Measurements from ENCODE around the gene RDX. TPM values are rescaled to one million over a fixed set of nuclear protein-coding genes. Genes with fewer than 3 reads are reported as not detected.
A peak's percentile ranks its signal among the peaks of the same experiment; 100 is the strongest.

RDX gene
- polyA plus RNA-seq, 1 donor from 2014 or later = 19.6 TPM

- H3K27me3 Mint-ChIP-seq = no peaks in the 10 kb centered on the region
- peaks cover 0 to 5% (median 4%) of the 10 kb centered on the region in 3 donors for H3K4me1 Mint-ChIP-seq
- no peak overlapping the region for H3K4me3 Mint-ChIP-seq
- H3K36me3 Mint-ChIP-seq = peaks cover 9% of the 10 kb centered on the region
- H3K27ac Mint-ChIP-seq = no peak overlapping the region
- H3K9me3 Mint-ChIP-seq = no peaks in the 10 kb centered on the region
These were observed 26.4 kb downstream of the RDX start for GRCh38 chr11:110269996-110270395.

GRCh38 chr11:110268441-110268840, 28.0 kb downstream of the RDX start:
- Mint-ChIP-seq H3K36me3 (peaks cover 6% of the 10 kb centered on the region), H3K27ac (no peak overlapping the region), H3K9me3 (no peaks in the 10 kb centered on the region), H3K4me1 (peaks cover 0 to 4% (median 4%) of the 10 kb centered on the region in 3 donors), H3K4me3 (no peak overlapping the region), H3K27me3 (no peaks in the 10 kb centered on the region)

GRCh38 chr11:110262072-110262403, 34.4 kb downstream of the RDX start:
- H3K4me1 Mint-ChIP-seq = no peaks in the 10 kb centered on the region
- peaks cover 9% of the 10 kb centered on the region for H3K36me3 Mint-ChIP-seq
- no peaks in the 10 kb centered on the region for H3K27me3 Mint-ChIP-seq
- H3K4me3 Mint-ChIP-seq = no peak overlapping the region
- H3K27ac Mint-ChIP-seq = no peak overlapping the region
- no peaks in the 10 kb centered on the region for H3K9me3 Mint-ChIP-seq

GRCh38 chr11:110261195-110262071, 35.0 kb downstream of the RDX start:
- no peak overlapping the region for H3K4me3 Mint-ChIP-seq
- no peak overlapping the region for H3K27ac Mint-ChIP-seq
- H3K27me3 Mint-ChIP-seq = no peaks in the 10 kb centered on the region
- H3K36me3 Mint-ChIP-seq = peaks cover 9% of the 10 kb centered on the region
- no peaks in the 10 kb centered on the region for H3K4me1 Mint-ChIP-seq
- no peaks in the 10 kb centered on the region for H3K9me3 Mint-ChIP-seq

GRCh38 chr11:110253525-110253924, 42.9 kb downstream of the RDX start:
- peaks cover 4% of the 10 kb centered on the region for H3K36me3 Mint-ChIP-seq
- no peaks in the 10 kb centered on the region for H3K27me3 Mint-ChIP-seq
- no peaks in the 10 kb centered on the region for H3K9me3 Mint-ChIP-seq
- H3K27ac Mint-ChIP-seq = no peak overlapping the region
- no peak overlapping the region for H3K4me3 Mint-ChIP-seq
- peaks cover 0 to 3% (median 0%) of the 10 kb centered on the region in 3 donors for H3K4me1 Mint-ChIP-seq

GRCh38 chr11:110251836-110252235, 44.6 kb downstream of the RDX start:
- Mint-ChIP-seq H3K36me3 (peaks cover 8% of the 10 kb centered on the region), H3K9me3 (no peaks in the 10 kb centered on the region), H3K4me1 (peaks cover 0 to 3% (median 0%) of the 10 kb centered on the region in 3 donors), H3K27me3 (no peaks in the 10 kb centered on the region), H3K27ac (peak overlapping the region in 1 of 3 donors; percentile 5), H3K4me3 (no peak overlapping the region)

GRCh38 chr11:110250168-110250567, 46.2 kb downstream of the RDX start:
- Mint-ChIP-seq H3K27me3 (no peaks in the 10 kb centered on the region), H3K4me1 (peaks cover 0 to 3% (median 0%) of the 10 kb centered on the region in 3 donors), H3K4me3 (no peak overlapping the region), H3K36me3 (peaks cover 8% of the 10 kb centered on the region), H3K27ac (peak overlapping the region in 1 of 3 donors; percentile 14), H3K9me3 (no peaks in the 10 kb centered on the region)

GRCh38 chr11:110249766-110250165, 46.6 kb downstream of the RDX start:
- Mint-ChIP-seq H3K4me1 (peaks cover 0 to 3% (median 0%) of the 10 kb centered on the region in 3 donors), H3K36me3 (peaks cover 8% of the 10 kb centered on the region)

GRCh38 chr11:110249066-110249465, 47.3 kb downstream of the RDX start:
- peak overlapping the region in 1 of 3 donors; percentile 58 for H3K27ac Mint-ChIP-seq
- H3K4me1 Mint-ChIP-seq = peaks cover 0 to 3% (median 0%) of the 10 kb centered on the region in 3 donors
- no peaks in the 10 kb centered on the region for H3K27me3 Mint-ChIP-seq
- no peak overlapping the region for H3K4me3 Mint-ChIP-seq
- no peaks in the 10 kb centered on the region for H3K9me3 Mint-ChIP-seq
- H3K36me3 Mint-ChIP-seq = peaks cover 8% of the 10 kb centered on the region

More at GRCh38 chr11:110249766-110250165, 46.6 kb downstream of the RDX start:
- Mint-ChIP-seq H3K27me3 (no peaks in the 10 kb centered on the region), H3K4me3 (no peak overlapping the region), H3K9me3 (no peaks in the 10 kb centered on the region), H3K27ac (peak overlapping the region in 1 of 3 donors; percentile 14)

- no peaks in the 10 kb centered on the region for H3K4me1 Mint-ChIP-seq
- H3K9me3 Mint-ChIP-seq = no peaks in the 10 kb centered on the region
- H3K4me3 Mint-ChIP-seq = no peak overlapping the region
- no peaks in the 10 kb centered on the region for H3K27me3 Mint-ChIP-seq
- H3K27ac Mint-ChIP-seq = no peak overlapping the region
- peaks cover 20% of the 10 kb centered on the region for H3K36me3 Mint-ChIP-seq
These were observed 52.6 kb downstream of the RDX start for GRCh38 chr11:110243791-110244190.

GRCh38 chr11:110242746-110243145, 53.7 kb downstream of the RDX start:
- no peaks in the 10 kb centered on the region for H3K9me3 Mint-ChIP-seq
- no peaks in the 10 kb centered on the region for H3K4me1 Mint-ChIP-seq
- no peak overlapping the region for H3K4me3 Mint-ChIP-seq
- no peak overlapping the region for H3K27ac Mint-ChIP-seq
- peaks cover 20% of the 10 kb centered on the region for H3K36me3 Mint-ChIP-seq
- no peaks in the 10 kb centered on the region for H3K27me3 Mint-ChIP-seq

GRCh38 chr11:110242188-110242587, 54.2 kb downstream of the RDX start:
- Mint-ChIP-seq H3K27ac (no peak overlapping the region), H3K36me3 (peaks cover 22% of the 10 kb centered on the region), H3K4me1 (no peaks in the 10 kb centered on the region), H3K4me3 (no peak overlapping the region), H3K9me3 (no peaks in the 10 kb centered on the region), H3K27me3 (no peaks in the 10 kb centered on the region)

GRCh38 chr11:110235966-110236365, 60.4 kb downstream of the RDX start:
- Mint-ChIP-seq H3K4me1 (no peaks in the 10 kb centered on the region), H3K4me3 (no peak overlapping the region), H3K36me3 (peaks cover 17% of the 10 kb centered on the region), H3K27me3 (no peaks in the 10 kb centered on the region), H3K9me3 (no peaks in the 10 kb centered on the region), H3K27ac (no peak overlapping the region)

- H3K36me3 Mint-ChIP-seq = peaks cover 9% of the 10 kb centered on the region
- H3K4me1 Mint-ChIP-seq = no peaks in the 10 kb centered on the region
- no peaks in the 10 kb centered on the region for H3K9me3 Mint-ChIP-seq
- no peak overlapping the region for H3K4me3 Mint-ChIP-seq
- no peaks in the 10 kb centered on the region for H3K27me3 Mint-ChIP-seq
- no peak overlapping the region for H3K27ac Mint-ChIP-seq
These were observed 66.0 kb downstream of the RDX start for GRCh38 chr11:110230377-110230776.

GRCh38 chr11:110219006-110219785, 77.2 kb downstream of the RDX start:
- Mint-ChIP-seq H3K36me3 (peaks cover under 1% of the 10 kb centered on the region), H3K4me1 (no peaks in the 10 kb centered on the region), H3K9me3 (peaks cover 0 to 2% (median 1%) of the 10 kb centered on the region in 3 donors), H3K27me3 (no peaks in the 10 kb centered on the region), H3K4me3 (no peak overlapping the region), H3K27ac (no peak overlapping the region)
